ENCODE measurements around the gene MICU1. TPM values are rescaled to one million over a fixed set of nuclear protein-coding genes. Genes with fewer than 3 reads are reported as not detected.

MICU1 gene
- total RNA-seq, 1 donor from 2014 or later, result 41.0 TPM

GRCh38 chr10:72340510-72341261 lies 285.2 kb downstream of the MICU1 start:
- DNase-seq (peak; percentile 89), ATAC-seq (ENCODE audit: poor library complexity) (peak; percentile 38)
- intact Hi-C loops (cut with DNase I), result no loop called here

- ATAC-seq (ENCODE audit: poor library complexity) (no peak), DNase-seq (no peak)
- intact Hi-C loops (cut with DNase I), result loop anchor here (5.0 to 10.0 kb wide), 5 partner anchors 93 to 443 kb away; partner anchors contain the start of gene CHST3
These were observed 287.7 kb downstream of the MICU1 start for GRCh38 chr10:72338180-72338579.

- ATAC-seq (ENCODE audit: poor library complexity) (no peak), DNase-seq (no peak)
- intact Hi-C loops (cut with DNase I), result loop anchor here (5.0 to 10.0 kb wide), 5 partner anchors 93 to 443 kb away; partner anchors contain the start of gene CHST3
These were observed 288.2 kb downstream of the MICU1 start for GRCh38 chr10:72337722-72338121.

- intact Hi-C loops (cut with DNase I), result loop anchor here (5.0 to 10.0 kb wide), 5 partner anchors 92 to 442 kb away; partner anchors contain the start of gene CHST3
- ATAC-seq (ENCODE audit: poor library complexity) (peak; percentile 46), DNase-seq (peak; percentile 92)
These were observed 288.7 kb downstream of the MICU1 start for GRCh38 chr10:72337039-72337629.

GRCh38 chr10:72336259-72337038 lies 289.4 kb downstream of the MICU1 start:
- intact Hi-C loops (cut with DNase I), result loop anchor here (5.0 to 10.0 kb wide), 5 partner anchors 92 to 442 kb away; partner anchors contain the start of gene CHST3
- ATAC-seq (ENCODE audit: poor library complexity) (no peak), DNase-seq (no peak)

GRCh38 chr10:72335394-72336258 lies 290.3 kb downstream of the MICU1 start:
- DNase-seq (peak; percentile 85), ATAC-seq (ENCODE audit: poor library complexity) (peak; percentile 54)
- intact Hi-C loops (cut with DNase I), result loop anchor here (5.0 to 10.0 kb wide), 5 partner anchors 91 to 441 kb away; partner anchors contain the start of gene CHST3

- ATAC-seq (ENCODE audit: poor library complexity) (peak; percentile 56), DNase-seq (peak; percentile 92)
- intact Hi-C loops (cut with DNase I), result loop anchor here (5.0 to 10.0 kb wide), 5 partner anchors 90 to 440 kb away; partner anchors contain the start of gene CHST3
These were observed 291.0 kb downstream of the MICU1 start for GRCh38 chr10:72334825-72335393.

- no peak for DNase-seq
- ATAC-seq (ENCODE audit: poor library complexity), result no peak
- intact Hi-C loops (cut with DNase I), result loop anchor here (10.0 kb wide), 4 partner anchors 90 to 440 kb away; partner anchors contain the start of gene CHST3
These were observed 291.6 kb downstream of the MICU1 start for GRCh38 chr10:72334196-72334824.

- DNase-seq (no peak), ATAC-seq (ENCODE audit: poor library complexity) (no peak)
- intact Hi-C loops (cut with DNase I), result loop anchor here (10.0 kb wide), 4 partner anchors 89 to 439 kb away; partner anchors contain the start of gene CHST3
These were observed 292.5 kb downstream of the MICU1 start for GRCh38 chr10:72333112-72334015.

GRCh38 chr10:72332423-72333111 lies 293.3 kb downstream of the MICU1 start:
- DNase-seq (no peak), ATAC-seq (ENCODE audit: poor library complexity) (no peak)
- intact Hi-C loops (cut with DNase I), result loop anchor here (10.0 kb wide), 4 partner anchors 88 to 438 kb away; partner anchors contain the start of gene CHST3

GRCh38 chr10:72331575-72332422 lies 294.1 kb downstream of the MICU1 start:
- peak; percentile 52 for ATAC-seq (ENCODE audit: poor library complexity)
- intact Hi-C loops (cut with DNase I), result loop anchor here (10.0 kb wide), 4 partner anchors 87 to 437 kb away; partner anchors contain the start of gene CHST3
- peak; percentile 90 for DNase-seq

- ATAC-seq (ENCODE audit: poor library complexity) (no peak), DNase-seq (no peak)
- intact Hi-C loops (cut with DNase I), result loop anchor here (10.0 kb wide), 4 partner anchors 85 to 435 kb away; partner anchors contain the start of gene CHST3
These were observed 295.8 kb downstream of the MICU1 start for GRCh38 chr10:72330069-72330426.

GRCh38 chr10:72329290-72330068 lies 296.4 kb downstream of the MICU1 start:
- no peak for ATAC-seq (ENCODE audit: poor library complexity)
- intact Hi-C loops (cut with DNase I), result loop anchor here (10.0 kb wide), 5 partner anchors 55 to 435 kb away; partner anchors contain the start of genes CHST3 and DDIT4
- DNase-seq, result peak; percentile 53

- DNase-seq (no peak), ATAC-seq (ENCODE audit: poor library complexity) (no peak)
- intact Hi-C loops (cut with DNase I), result loop anchor here (10.0 kb wide), 1 partner anchor 54 kb away; the partner anchor contains the start of gene DDIT4
These were observed 297.1 kb downstream of the MICU1 start for GRCh38 chr10:72328829-72329204.

All from Right ventricle myocardium superior (tissue), 1 donor.